SU-DHL-6 (cell line): Measurements from ENCODE around the gene PRRC2B.

Experiments used
- H2AFZ ChIP-seq: fragments of 200-600 bp; sonication (generic); 2 replicates; pipeline ENCODE4 v1.6.1; 2014; ENCODE audit warnings: low read depth, mild to moderate bottlenecking, moderate library complexity, mixed read lengths, antibody characterized with exemption, low read length; ENCODE audit not compliant: severe bottlenecking
- H3F3A ChIP-seq: fragments of 200-600 bp; shearing (Covaris generic); 2 replicates; pipeline ENCODE4 v1.6.0; 2016; ENCODE audit warnings: antibody characterized with exemption, mild to moderate bottlenecking; ENCODE audit not compliant: insufficient read depth
- H3K27ac ChIP-seq: fragments of 200-600 bp; sonication (generic); 2 replicates; pipeline ENCODE4 v1.5.1; 2016; ENCODE audit warnings: low read depth, mild to moderate bottlenecking, low read length, moderate library complexity, mixed read lengths
- H3K27me3 ChIP-seq: fragments of 200-600 bp; sonication (generic), shearing (Covaris generic); 2 replicates; pipeline ENCODE4 v1.6.0; 2014; ENCODE audit warnings: mild to moderate bottlenecking, low read length
- H3K36me3 ChIP-seq: fragments of 200-600 bp; sonication (generic); 2 replicates; pipeline ENCODE4 v1.6.1; 2014; ENCODE audit warnings: mild to moderate bottlenecking, low read length, mixed read lengths
- H3K4me2 ChIP-seq: fragments of 300-600, 200-600 bp; shearing (Covaris generic), sonication (generic); 2 replicates; pipeline ENCODE4 v1.6.0; 2014; ENCODE audit warnings: low read length, low read depth, mild to moderate bottlenecking; ENCODE audit not compliant: poor library complexity, severe bottlenecking
- H3K4me3 ChIP-seq: fragments of 200-600 bp; sonication (generic); 2 replicates; pipeline ENCODE4 v1.5.1; 2014; ENCODE audit warnings: antibody characterized with exemption, low read length, mild to moderate bottlenecking, mixed read lengths; ENCODE audit not compliant: insufficient read depth, poor library complexity, severe bottlenecking
- H3K79me2 ChIP-seq: fragments of 200-600 bp; sonication (generic); 2 replicates; pipeline ENCODE4 v1.6.1; 2014; ENCODE audit warnings: mild to moderate bottlenecking, low read length, moderate library complexity; ENCODE audit not compliant: insufficient read depth
- H3K9ac ChIP-seq: fragments of 200-600 bp; sonication (generic); 2 replicates; pipeline ENCODE4 v1.7.0; 2014; ENCODE audit warnings: mild to moderate bottlenecking, low read length
- H3K9me2 ChIP-seq: fragments of 200-600 bp; sonication (generic); replicated peaks from 2 replicates; pipeline ENCODE4 v1.6.1; 2014; ENCODE audit warnings: low read length; ENCODE audit not compliant: insufficient read depth
- H3K9me3 ChIP-seq: fragments of 200-600 bp; sonication (generic); 2 replicates; pipeline ENCODE4 v1.6.1; 2014; ENCODE audit warnings: low read length, mixed read lengths; ENCODE audit not compliant: insufficient read depth
- H4K20me1 ChIP-seq: fragments of 200-600 bp; sonication (generic); 2 replicates; pipeline ENCODE4 v1.6.1; 2014; ENCODE audit warnings: low read depth, mild to moderate bottlenecking, antibody characterized with exemption, low read length, moderate library complexity, mixed read lengths
- EZH2phosphoT487 ChIP-seq: fragments of 200-600 bp; sonication (generic), shearing (Covaris generic); conservative IDR thresholded peaks from 2 replicates; pipeline ENCODE4 v1.6.1; 2018; ENCODE audit warnings: mild to moderate bottlenecking, antibody characterized with exemption, low read length, moderate library complexity, mixed read lengths
- TF ChIP-seq, protein P1 (sequence below): fragments of 200-600 bp; sonication (generic); IDR thresholded peaks from one replicate; pipeline ENCODE4 v1.5.1; 2017; ENCODE audit warnings: antibody characterized with exemption, mild to moderate bottlenecking, low read length, moderate library complexity; ENCODE audit not compliant: insufficient read depth, poor library complexity, severe bottlenecking

The PRRC2B gene

GRCh38 chr9:131406563-131407436, 12.9 kb downstream of the PRRC2B start:
- Histone ChIP-seq H3K4me2 (peak overlapping the region; percentile 46), H3K9me2 (no peaks in the 10 kb centered on the region), H2AFZ (no peak overlapping the region), H3K79me2 (peaks cover 100% of the 10 kb centered on the region), H3K27ac (peak overlapping the region; percentile 40), H3K27me3 (no peaks in the 10 kb centered on the region), H4K20me1 (peaks cover 30% of the 10 kb centered on the region), H3K9me3 (no peaks in the 10 kb centered on the region), H3F3A (0 out of 2 replicates have a peak, but pooled peaks cover 4% of the 10 kb centered on the region), H3K9ac (peak overlapping the region; percentile 18; the same call in 1 of the 2 replicates), H3K4me3 (no peak overlapping the region), H3K36me3 (no peaks in the 10 kb centered on the region)
- no peak for TF ChIP-seq EZH2phosphoT487
- TF ChIP-seq, protein P1, sequence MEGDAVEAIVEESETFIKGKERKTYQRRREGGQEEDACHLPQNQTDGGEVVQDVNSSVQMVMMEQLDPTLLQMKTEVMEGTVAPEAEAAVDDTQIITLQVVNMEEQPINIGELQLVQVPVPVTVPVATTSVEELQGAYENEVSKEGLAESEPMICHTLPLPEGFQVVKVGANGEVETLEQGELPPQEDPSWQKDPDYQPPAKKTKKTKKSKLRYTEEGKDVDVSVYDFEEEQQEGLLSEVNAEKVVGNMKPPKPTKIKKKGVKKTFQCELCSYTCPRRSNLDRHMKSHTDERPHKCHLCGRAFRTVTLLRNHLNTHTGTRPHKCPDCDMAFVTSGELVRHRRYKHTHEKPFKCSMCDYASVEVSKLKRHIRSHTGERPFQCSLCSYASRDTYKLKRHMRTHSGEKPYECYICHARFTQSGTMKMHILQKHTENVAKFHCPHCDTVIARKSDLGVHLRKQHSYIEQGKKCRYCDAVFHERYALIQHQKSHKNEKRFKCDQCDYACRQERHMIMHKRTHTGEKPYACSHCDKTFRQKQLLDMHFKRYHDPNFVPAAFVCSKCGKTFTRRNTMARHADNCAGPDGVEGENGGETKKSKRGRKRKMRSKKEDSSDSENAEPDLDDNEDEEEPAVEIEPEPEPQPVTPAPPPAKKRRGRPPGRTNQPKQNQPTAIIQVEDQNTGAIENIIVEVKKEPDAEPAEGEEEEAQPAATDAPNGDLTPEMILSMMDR: no peak

DNA sequence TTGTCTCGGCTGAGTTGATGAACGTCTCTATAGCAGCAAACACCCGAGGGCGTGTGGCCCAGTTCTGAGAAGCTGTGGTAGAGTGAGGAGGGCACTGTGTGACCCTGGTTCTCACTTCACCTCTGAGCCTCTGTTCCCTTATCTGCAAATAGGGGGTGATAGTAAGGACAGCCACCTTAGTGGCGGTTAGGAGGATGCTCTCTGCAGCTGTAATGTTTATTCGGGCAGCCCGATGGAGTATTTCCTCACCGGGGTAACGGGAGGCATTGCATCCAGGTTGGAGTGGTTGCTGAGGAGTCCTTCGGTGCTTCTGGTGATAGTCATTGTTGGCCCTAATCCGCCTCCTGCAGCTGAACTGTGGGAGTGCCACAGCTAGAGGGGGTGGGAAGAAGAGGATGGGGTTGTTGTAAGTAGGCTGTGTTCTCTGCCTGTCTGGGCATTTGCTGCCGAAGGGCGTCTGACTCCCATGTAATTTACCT, 13.9 kb downstream of the PRRC2B start:
- peak overlapping the region; percentile 46 for H3K4me2 ChIP-seq
- TF ChIP-seq EZH2phosphoT487: no peak
- TF ChIP-seq, protein P1: no peak
- no peaks in the 10 kb centered on the region for H3K9me3 ChIP-seq
- 0 out of 2 replicates have a peak, but pooled peaks cover 4% of the 10 kb centered on the region for H3F3A ChIP-seq
- H3K27me3 ChIP-seq: no peaks in the 10 kb centered on the region
- peaks cover 100% of the 10 kb centered on the region for H3K79me2 ChIP-seq
- no peaks in the 10 kb centered on the region for H3K9me2 ChIP-seq
- H2AFZ ChIP-seq: no peak overlapping the region
- H3K9ac ChIP-seq: no peak overlapping the region
- no peak overlapping the region for H3K27ac ChIP-seq
- no peak overlapping the region for H3K4me3 ChIP-seq
- H3K36me3 ChIP-seq: 0 out of 2 replicates have a peak, but pooled peaks cover 4% of the 10 kb centered on the region
- H4K20me1 ChIP-seq: peaks cover 32% of the 10 kb centered on the region

GRCh38 chr9:131409458-131409992, 15.6 kb downstream of the PRRC2B start:
- no peak overlapping the region for H2AFZ ChIP-seq
- H3K36me3 ChIP-seq: peaks cover 7% of the 10 kb centered on the region; the same call in 1 of the 2 replicates
- 0 out of 2 replicates have a peak, but pooled peaks cover 3% of the 10 kb centered on the region for H3F3A ChIP-seq
- no peaks in the 10 kb centered on the region for H3K9me2 ChIP-seq
- no peak overlapping the region for H3K4me2 ChIP-seq
- H3K4me3 ChIP-seq: no peak overlapping the region
- no peaks in the 10 kb centered on the region for H3K9me3 ChIP-seq
- peaks cover 23% of the 10 kb centered on the region for H4K20me1 ChIP-seq
- no peaks in the 10 kb centered on the region for H3K27me3 ChIP-seq
- TF ChIP-seq, protein P1: no peak
- TF ChIP-seq EZH2phosphoT487: no peak
- peaks cover 100% of the 10 kb centered on the region for H3K79me2 ChIP-seq
- H3K27ac ChIP-seq: peak overlapping the region; percentile 33; the same call in 1 of the 2 replicates
- H3K9ac ChIP-seq: no peak overlapping the region
